NCI-H2171 (cell line): ENCODE measurements around the gene FCRL2.

ENCODE experiments used
- DNase-seq: peaks from one replicate; lab custom pipeline; 2025; lab: John Stamatoyannopoulos, UW

Gene FCRL2

GRCh38 chr1:157776971-157777391, at the start of gene FCRL2:
TSS of gene FCRL2 (minus strand) at chr1:157777132. CDS start at chr1:157777073, 59 bp downstream.
- DNase-seq: no peak

- no peak for DNase-seq
These were observed 43.4 kb upstream of the FCRL2 start for GRCh38 chr1:157820299-157820698.

- no peak for DNase-seq
These were observed 43.0 kb upstream of the FCRL2 start, which contains the start of gene FCRL1 for GRCh38 chr1:157819896-157820295. TSS of gene FCRL1 (minus strand) at chr1:157820120. CDS start at chr1:157820037, 83 bp downstream.

GRCh38 chr1:157819215-157819614, 42.3 kb upstream of the FCRL2 start:
- DNase-seq: no peak

GRCh38 chr1:157813269-157813668, 36.3 kb upstream of the FCRL2 start:
- DNase-seq: no peak

GRCh38 chr1:157806431-157807149, 29.7 kb upstream of the FCRL2 start:
- DNase-seq: no peak

- no peak for DNase-seq
These were observed 26.9 kb upstream of the FCRL2 start for GRCh38 chr1:157803851-157804250.

GRCh38 chr1:157799996-157800395, 23.1 kb upstream of the FCRL2 start:
- DNase-seq: no peak

- DNase-seq: no peak
These were observed 21.3 kb upstream of the FCRL2 start for GRCh38 chr1:157798211-157798610.

GRCh38 chr1:157785248-157785647, 8.3 kb upstream of the FCRL2 start:
- DNase-seq: no peak

- no peak for DNase-seq
These were observed 7.9 kb upstream of the FCRL2 start for GRCh38 chr1:157784801-157785200.

GRCh38 chr1:157782931-157783330, 6.0 kb upstream of the FCRL2 start:
- DNase-seq: no peak

GRCh38 chr1:157781048-157781447, 4.1 kb upstream of the FCRL2 start:
- no peak for DNase-seq

- DNase-seq: no peak
These were observed 1.6 kb downstream of the FCRL2 start for GRCh38 chr1:157775101-157775870.

- DNase-seq: no peak
These were observed 2.5 kb downstream of the FCRL2 start for GRCh38 chr1:157774412-157774811.

- no peak for DNase-seq
These were observed 3.2 kb downstream of the FCRL2 start for GRCh38 chr1:157773493-157774350.

GRCh38 chr1:157771661-157772425, 5.1 kb downstream of the FCRL2 start:
- no peak for DNase-seq

- DNase-seq: no peak
These were observed 6.4 kb downstream of the FCRL2 start for GRCh38 chr1:157770442-157771043.

GRCh38 chr1:157766792-157767191, 10.1 kb downstream of the FCRL2 start:
- no peak for DNase-seq

- no peak for DNase-seq
These were observed 18.9 kb downstream of the FCRL2 start for GRCh38 chr1:157758018-157758417.

- DNase-seq: no peak
These were observed 23.3 kb downstream of the FCRL2 start for GRCh38 chr1:157753611-157754010.
